ENCODE measurements around the gene RAI14. TPM values are rescaled to one million over a fixed set of nuclear protein-coding genes. Genes with fewer than 3 reads are reported as not detected.

Gene RAI14
- total and polyA plus RNA-seq, 2 donors from 2014 or later = 13.2 to 60.3 TPM

- no peak overlapping the region for H3K27ac ChIP-seq (ENCODE audit: low read depth in 2 of 2, low read length in 2 of 2)
- no peaks in the 10 kb centered on the region for H3K9me3 ChIP-seq (ENCODE audit: control insufficient read depth in 2 of 3, insufficient read depth in 1 of 3, low read length in 3 of 3)
- no peaks in the 10 kb centered on the region for H3K27me3 ChIP-seq (ENCODE audit: control insufficient read depth, insufficient read depth, low read length)
- TF ChIP-seq CTCF (IDR thresholded peaks at IDR 0.05; ENCODE audit: borderline replicate concordance, extremely low read depth, insufficient read depth) = no peak
- peaks cover 0 to 4% (median 0%) of the 10 kb centered on the region in 3 donors for H3K4me1 ChIP-seq (ENCODE audit: control insufficient read depth in 2 of 3, insufficient read depth in 2 of 3, low read depth in 1 of 3, low read length in 3 of 3)
- H3K36me3 ChIP-seq (ENCODE audit: control insufficient read depth in 2 of 3, insufficient read depth in 3 of 3, low read length in 3 of 3) = peaks cover 0 to 4% (median 0%) of the 10 kb centered on the region in 3 donors
- DNase-seq (no peak), FAIRE-seq (no peak)
- intact Hi-C loops (cut with DNase I) = no loop called here
- H3K4me3 ChIP-seq (ENCODE audit: low read length in 3 of 3) = no peak overlapping the region
- no peak overlapping the region for H3K9ac ChIP-seq (ENCODE audit: low read length in 3 of 3)
Measured at GRCh38 chr5:34767180-34767579, 111.1 kb downstream of the RAI14 start.

GRCh38 chr5:34770486-34770885 is 114.4 kb downstream of the RAI14 start:
- DNase-seq (no peak), FAIRE-seq (no peak)
- Histone ChIP-seq H3K27me3 (ENCODE audit: control insufficient read depth, insufficient read depth, low read length) (no peaks in the 10 kb centered on the region), H3K27ac (ENCODE audit: low read depth in 2 of 2, low read length in 2 of 2) (no peak overlapping the region), H3K4me3 (ENCODE audit: low read length in 3 of 3) (no peak overlapping the region), H3K9ac (ENCODE audit: low read length in 3 of 3) (no peak overlapping the region), H3K36me3 (ENCODE audit: control insufficient read depth in 2 of 3, insufficient read depth in 3 of 3, low read length in 3 of 3) (no peaks in the 10 kb centered on the region), H3K4me1 (ENCODE audit: control insufficient read depth in 2 of 3, insufficient read depth in 2 of 3, low read depth in 1 of 3, low read length in 3 of 3) (no peaks in the 10 kb centered on the region), H3K9me3 (ENCODE audit: control insufficient read depth in 2 of 3, insufficient read depth in 1 of 3, low read length in 3 of 3) (no peaks in the 10 kb centered on the region)
- intact Hi-C loops (cut with DNase I) = no loop called here
- TF ChIP-seq CTCF (IDR thresholded peaks at IDR 0.05; ENCODE audit: borderline replicate concordance, extremely low read depth, insufficient read depth) = no peak

GRCh38 chr5:34771076-34771475 is 114.9 kb downstream of the RAI14 start:
- Histone ChIP-seq H3K27ac (ENCODE audit: low read depth in 2 of 2, low read length in 2 of 2) (no peak overlapping the region), H3K4me3 (ENCODE audit: low read length in 3 of 3) (no peak overlapping the region), H3K27me3 (ENCODE audit: control insufficient read depth, insufficient read depth, low read length) (no peaks in the 10 kb centered on the region), H3K9me3 (ENCODE audit: control insufficient read depth in 2 of 3, insufficient read depth in 1 of 3, low read length in 3 of 3) (no peaks in the 10 kb centered on the region), H3K36me3 (ENCODE audit: control insufficient read depth in 2 of 3, insufficient read depth in 3 of 3, low read length in 3 of 3) (no peaks in the 10 kb centered on the region), H3K9ac (ENCODE audit: low read length in 3 of 3) (no peak overlapping the region), H3K4me1 (ENCODE audit: control insufficient read depth in 2 of 3, insufficient read depth in 2 of 3, low read depth in 1 of 3, low read length in 3 of 3) (no peaks in the 10 kb centered on the region)
- FAIRE-seq = no peak
- no peak for DNase-seq
- intact Hi-C loops (cut with DNase I) = no loop called here
- TF ChIP-seq CTCF (IDR thresholded peaks at IDR 0.05; ENCODE audit: borderline replicate concordance, extremely low read depth, insufficient read depth) = no peak

All from kidney (tissue), 14 donors.